Measurements from ENCODE around the gene TLDC2.
"Not testable (repeated sequence)": the region's sequence is repeated elsewhere in the genome, so short reads cannot be mapped to it uniquely, and the experiment has no call there.

TLDC2 gene

DNA sequence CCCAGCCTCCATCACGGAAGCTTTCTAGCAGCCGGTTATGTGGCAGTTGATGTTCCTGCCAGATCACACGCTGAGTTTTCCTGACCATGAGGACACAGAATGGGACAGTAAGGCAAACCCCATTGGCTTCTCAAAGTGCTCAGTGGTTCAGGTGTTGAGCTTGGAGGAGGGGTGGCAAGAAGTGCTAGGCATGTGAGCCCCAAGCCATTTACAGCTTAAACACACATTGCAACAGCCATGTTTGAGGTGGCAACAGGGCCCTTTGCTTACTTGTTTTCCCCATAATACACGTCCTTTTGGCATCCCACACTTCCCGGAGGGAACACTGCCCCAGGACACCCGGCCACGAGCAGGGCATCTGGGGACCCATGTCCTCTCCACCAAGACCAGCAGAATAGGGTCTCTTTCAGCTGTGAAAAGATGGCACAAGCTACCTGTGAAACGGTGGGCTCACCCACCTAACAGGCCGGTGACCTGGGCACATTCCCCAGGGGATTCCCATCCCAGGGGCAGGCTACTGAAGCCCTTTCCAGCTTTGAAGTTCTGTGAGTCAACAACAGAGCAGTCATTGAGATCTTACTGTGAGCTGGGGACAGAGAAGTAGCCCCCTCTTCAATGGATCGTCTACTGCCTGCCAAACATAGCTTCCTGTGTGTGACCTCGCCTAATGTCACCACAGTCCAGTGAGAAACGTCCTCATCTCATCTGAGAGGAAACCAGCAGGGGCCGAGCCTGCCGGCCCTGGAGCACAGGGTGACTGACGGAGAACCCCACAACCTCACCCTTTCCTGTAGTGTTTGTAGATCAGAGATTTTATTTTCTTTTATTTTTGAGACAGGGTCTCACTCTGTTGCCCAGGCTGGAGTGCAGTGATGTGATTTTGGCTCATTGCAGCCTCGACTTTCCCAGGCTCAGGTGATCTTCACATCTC is 4.0 kb upstream of the TLDC2 start:
- no peak for DNase-seq

DNA sequence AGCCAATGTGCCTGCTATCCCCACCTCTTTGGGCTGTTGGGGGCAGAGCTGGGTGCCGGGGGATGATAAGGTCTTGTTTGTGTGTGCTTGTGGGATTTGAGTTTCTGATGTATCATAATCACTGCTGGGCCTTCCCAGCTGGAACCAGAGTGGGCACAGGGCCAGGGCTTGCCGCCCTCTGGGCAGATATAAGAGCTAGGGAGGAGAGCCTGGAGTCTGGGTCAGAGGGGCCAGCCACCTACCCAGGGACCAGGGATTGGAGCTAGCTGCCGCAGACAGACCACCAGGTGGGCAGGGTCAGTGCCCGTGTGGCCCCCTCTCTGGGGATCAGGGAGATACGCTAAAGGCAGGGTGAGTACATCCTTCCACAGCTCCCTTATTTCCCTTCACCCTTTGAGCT is 3.1 kb upstream of the TLDC2 start:
- DNase-seq = no peak

DNA sequence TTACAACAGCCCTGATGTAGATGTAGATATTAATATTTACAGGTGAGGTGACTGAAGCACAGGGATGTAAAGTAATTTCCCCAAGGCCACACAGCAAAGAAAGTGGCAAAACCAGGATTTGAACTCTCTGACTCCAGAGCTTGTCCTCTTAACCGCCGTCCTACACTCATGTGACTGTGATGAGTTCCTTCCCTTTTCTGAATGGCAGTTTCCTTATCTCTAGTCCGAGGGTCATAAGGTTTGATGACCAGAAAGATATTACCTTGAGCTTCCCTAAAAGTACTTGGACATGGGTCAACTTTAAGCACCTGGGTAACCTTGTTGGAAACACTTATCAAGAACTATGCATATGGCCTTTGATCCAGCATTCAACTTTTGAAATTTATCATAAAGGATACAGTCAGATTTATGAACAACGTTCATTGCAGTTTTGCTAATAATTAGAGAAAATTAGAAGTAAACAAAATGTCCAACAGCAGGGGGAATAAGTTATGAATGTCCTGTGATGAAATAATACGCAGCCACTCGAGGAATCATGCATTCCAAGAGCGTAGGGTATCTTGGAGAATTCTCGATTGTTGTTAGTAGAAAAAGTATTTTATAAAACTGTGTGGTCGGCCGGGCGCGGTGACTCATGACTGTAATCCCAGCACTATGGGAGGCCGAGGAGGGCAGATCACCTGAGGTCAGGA is 2.3 kb upstream of the TLDC2 start:
- DNase-seq = no peak

DNA sequence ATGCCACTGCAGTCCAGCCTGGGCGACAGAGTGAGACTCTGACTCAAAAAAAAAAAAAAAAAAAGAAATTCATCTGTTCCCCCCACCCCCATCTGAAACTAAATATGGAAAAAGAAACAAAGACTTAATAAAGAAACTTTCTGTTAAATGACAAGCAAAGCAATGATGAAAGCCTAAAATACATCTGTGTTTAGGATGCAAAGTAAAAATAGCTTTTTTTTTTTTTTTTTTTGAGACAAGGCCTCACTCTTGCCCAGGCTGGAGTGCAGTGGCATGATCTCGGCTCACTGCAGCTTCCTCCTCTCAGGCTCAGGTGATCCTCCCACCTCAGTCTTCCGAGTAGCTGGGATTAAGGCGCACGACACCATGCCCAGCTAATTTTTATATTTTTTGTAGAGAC is 845 bp upstream of the TLDC2 start:
- DNase-seq = not testable (repeated sequence)

DNA sequence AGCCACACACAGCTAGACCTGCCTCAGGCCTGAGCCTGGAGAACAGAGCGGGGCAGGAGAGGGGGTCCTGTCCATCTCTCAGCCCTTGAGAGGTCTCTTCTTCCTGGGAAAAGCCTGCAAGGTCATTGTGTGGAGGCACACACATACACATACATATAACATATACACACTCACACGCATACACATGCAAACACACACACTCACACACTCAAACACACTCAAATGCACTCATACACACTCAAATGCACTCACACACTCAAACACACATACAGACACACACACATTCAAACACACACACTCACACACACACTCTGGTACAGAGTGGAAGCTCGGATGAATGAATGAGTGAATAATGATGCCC is 515 bp downstream of the TLDC2 start:
- no peak for DNase-seq

DNA sequence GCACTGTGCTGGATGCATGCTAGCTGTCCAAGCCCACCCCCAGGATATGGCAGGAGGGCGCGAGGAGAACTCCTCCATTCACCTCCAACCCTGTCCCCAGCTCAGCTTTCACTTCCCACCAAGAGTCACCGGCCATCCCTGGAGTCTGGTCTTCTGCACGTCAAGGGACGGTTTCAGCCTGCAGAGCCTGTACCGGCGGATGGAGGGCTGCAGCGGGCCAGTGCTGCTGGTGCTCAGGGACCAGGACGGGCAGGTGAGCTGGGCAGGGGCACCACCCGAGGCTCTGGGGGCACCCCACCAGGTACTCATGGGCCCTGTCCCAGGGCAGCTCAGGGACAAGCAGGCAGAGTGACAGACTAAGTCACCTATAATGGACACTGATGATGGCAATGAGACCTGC is 3.0 kb downstream of the TLDC2 start:
- DNase-seq = no peak

DNA sequence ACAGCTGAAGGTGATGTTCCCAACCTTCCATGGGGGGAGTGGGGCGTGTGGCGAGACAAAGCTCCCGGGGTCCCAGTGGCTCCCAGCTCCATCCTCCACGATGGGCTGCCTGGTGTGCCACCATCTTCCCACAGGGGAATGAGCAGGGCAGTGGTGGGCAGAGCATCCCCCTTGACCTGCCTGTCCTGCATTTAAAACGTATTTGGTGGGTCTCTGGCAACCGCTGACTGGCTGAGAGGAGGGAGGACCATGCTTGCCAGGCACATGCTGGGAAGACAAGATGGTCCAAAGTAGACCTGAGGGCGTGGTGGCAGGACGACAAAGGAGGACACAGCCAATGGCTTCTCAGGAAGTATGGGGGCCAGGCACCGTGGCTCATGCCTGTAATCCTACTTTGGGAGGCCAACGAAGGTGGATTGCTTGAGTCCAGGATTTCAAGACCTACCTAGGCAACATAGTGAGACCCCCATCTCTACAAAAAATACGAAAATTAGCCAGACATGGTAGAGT is 4.9 kb downstream of the TLDC2 start:
- no peak for DNase-seq

DNA sequence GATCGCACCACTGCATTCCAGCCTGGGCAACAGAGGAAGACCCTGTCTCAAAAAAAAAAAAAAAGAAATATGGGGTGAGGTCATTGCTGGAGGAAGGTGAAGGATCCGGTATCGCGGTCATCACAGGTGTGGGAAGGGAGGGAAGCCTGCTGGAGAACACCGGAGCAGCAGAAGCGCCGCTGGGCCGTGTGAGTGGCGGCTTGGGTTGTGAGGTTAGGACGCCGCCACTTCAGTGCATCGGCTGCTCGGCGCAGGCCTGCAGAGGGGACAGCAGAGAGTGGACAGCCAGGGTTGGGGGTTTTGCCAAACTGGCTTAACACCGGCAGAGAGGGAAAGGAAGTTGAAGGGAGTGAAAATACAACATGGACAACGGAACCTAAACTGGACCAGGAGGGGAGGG is 5.4 kb downstream of the TLDC2 start:
- DNase-seq = no peak

DNA sequence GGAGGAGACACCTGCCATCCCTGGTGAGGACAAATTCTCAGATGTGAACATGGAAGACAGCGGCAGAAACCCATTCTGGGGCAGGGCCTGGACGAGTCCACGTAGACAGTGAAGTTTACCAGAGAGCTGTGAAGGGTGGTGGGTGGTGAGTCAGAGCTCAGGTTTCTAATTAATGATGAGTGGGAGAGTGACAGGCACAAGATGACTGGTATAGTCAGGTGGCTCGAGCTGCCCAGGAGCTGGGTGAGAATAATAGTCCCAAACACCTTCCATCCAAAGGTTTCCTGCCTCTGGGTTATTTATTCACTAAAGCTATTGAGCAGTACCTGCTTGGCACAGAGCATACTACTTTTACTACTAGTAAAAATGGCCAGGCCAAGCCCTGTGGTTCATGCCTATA is 6.0 kb downstream of the TLDC2 start:
- no peak for DNase-seq

DNA sequence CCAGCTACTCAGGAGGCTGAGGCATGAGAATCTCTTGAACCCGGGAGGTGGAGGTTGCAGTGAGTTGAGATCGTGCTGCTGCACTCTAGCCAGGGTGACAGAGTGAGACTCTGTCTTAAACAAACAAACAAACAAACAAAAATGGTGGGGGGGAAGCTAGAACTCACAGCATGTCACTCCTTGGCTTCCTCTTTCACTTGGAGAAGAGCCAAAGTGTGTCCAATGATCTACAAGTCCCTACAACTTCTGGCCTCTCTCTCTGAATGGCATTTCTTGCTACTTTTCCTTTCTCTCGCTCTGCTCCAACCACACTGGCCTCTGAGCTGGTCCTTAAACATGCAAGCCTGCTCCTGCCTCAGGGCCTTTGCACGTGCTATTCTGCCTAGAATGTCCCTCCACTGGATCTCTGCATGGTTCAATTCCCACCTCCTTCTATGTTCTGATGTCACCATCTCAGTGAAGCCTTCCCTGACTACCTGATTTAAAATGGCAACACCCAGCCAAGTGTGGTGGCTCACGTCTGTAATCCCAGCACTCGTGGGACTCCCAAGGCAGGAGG is 8.1 kb downstream of the TLDC2 start:
- no peak for DNase-seq

DNA sequence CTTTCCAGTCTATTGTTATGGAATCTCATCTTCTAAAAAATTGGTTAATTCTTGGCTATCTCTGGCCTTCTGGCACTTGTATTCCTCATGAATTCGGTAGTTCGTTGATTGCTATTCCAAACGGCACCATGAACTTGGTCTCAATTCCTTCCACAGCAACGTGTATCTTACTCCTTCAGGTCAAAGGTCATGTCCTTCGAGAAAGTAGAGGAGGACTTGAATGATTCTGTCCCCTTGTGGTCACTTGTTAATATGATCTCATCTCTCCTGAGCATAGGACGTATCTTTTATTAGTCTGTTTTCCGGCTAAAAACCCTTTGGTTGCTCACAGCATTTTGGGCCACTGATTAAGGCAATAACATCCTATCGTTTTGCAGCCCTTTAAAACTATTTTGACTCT is 9.4 kb downstream of the TLDC2 start:
- DNase-seq = no peak

DNA sequence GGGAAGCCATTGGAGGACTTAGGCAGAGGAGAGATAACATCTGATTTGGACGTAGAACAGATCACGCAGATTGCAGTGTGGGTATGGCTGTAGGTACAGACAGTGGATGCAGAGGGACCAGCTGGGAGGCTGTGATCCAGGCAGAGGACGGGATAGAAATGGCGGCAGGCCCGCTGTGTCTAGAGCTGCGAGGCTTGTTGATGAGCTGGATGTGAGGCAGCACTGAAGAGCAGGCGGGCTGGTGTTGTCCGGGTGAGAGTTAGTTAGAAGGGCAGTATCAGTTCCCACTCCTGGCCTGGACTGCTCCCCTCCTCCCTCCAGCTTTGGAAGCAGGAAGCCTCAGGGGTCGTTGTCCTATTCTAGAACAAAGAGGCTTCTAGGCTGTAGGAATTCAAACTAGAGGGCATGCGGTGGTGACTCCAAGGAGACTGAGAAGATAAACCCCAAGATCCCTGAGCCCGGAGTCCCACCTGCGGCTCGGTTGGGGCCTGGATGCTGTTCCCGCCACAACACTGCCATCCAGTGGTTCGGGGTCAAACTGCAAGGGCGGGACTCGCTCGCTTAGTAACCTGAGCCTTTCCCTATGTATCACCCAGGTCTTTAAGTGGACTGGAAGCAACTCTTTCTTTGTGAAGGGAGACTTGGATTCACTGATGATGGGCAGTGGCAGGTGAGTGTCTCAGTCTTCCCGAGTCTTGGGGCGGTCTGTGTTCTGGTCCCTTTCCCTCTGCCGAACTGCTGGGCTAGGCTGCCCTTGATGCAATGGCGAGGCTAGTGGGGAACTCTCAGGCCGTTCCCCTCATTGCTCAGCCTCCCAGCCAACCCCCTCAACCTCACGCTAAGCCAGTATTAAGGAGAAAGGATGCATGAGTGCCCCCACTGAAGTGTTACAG is 11.2 kb downstream of the TLDC2 start:
- DNase-seq = peak; percentile 62

DNA sequence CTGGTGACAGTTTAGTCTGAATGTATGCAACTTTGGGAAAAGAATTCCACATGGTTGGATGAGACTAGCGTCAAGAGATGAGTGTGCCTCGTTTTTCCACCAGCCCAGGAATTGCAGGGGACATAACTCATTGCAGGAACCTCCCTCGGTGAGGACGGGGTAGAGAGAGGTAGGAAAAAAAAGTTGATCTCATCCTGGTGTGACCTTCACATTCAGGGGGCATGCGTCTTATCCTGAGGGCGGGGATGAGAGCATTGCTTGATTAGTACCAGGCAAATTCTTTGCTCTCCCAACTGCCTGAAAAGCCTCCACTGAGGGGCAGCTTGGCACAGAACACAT is 11.8 kb downstream of the TLDC2 start:
- DNase-seq = no peak

DNA sequence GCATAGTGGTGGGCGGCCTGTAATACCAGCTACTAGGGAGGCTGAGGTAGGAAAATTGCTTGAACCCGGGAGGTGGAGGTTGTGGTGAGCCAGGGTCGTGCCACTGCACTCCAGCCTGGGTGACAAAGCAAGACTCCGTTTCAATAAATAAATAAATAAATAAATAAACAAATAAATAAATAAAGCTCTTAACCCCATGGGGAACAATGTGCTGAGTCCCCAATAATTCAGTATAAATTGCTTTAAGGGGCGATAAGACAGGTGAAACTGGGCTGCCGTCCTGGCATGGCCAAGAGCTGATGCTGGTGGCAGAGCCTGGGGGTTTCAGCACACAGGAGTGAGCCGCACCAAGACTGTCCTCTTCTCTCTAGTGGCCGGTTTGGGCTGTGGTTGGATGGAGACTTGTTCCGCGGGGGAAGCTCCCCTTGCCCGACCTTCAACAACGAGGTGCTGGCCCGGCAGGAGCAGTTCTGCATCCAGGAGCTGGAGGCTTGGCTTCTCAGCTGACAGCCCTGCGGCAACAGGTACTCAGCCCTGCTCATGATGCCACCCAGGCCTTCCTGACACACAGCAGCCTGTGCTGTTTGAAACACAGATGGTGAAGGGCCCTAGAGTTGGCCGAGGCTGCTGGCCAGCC is 13.1 kb downstream of the TLDC2 start:
- no peak for DNase-seq

DNA sequence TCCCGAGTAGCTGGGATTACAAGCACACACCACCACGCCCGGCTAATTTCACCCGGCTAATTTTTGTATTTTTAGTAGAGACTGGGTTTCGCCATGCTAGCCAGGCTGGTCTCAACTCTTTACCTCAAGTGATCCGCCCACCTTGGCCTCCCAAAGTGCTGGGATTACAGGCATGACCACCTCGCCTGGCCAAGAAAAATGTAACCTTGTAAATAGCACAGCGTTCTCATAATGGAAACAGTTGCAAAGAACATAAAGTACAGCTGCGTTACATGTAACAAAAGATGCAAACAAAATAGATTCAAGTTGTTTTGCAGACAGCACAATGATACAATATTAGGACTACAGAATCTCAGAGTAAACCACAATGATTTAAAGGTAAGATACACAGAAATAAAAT is 14.6 kb downstream of the TLDC2 start:
- DNase-seq = no peak

DNA sequence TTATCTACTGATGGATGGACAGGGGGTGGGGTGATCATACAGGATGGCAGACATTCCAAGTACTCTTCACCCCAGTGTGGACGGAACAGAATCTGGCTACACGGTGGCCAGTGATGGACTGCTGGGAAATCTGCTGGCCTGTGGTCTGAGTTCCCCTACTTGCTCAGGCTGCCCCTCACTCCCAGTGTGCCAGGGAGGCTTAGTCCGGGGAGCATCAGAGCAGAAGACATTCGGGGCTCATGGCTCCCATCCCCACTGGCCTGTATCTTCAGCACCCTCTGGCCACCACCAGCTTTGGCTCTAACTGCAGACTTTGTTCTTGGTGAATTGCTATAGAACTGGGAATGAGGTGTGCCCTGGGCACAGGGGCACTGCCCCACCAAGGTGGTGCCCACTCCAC is 15.3 kb downstream of the TLDC2 start:
- no peak for DNase-seq

DNA sequence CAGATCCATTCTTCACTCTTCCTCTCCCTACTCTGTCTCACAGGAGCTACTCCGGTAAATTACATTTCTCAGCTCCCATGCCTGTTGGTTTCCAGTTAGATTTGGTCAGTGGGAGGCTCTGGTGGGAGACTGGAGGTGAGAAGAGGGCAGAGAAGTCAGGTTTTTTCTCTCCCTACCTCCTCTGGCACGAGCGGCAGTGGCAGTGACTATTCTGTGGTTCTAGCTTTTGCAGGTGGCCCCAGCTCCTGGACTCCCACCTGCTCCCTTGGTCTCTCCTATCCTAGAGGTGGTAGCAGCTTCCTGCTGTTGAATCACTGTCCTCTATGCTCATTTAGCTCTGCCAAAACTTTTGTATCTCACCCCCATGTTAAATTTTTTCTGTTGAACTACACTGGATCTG is 17.9 kb downstream of the TLDC2 start:
- no peak for DNase-seq

DNA sequence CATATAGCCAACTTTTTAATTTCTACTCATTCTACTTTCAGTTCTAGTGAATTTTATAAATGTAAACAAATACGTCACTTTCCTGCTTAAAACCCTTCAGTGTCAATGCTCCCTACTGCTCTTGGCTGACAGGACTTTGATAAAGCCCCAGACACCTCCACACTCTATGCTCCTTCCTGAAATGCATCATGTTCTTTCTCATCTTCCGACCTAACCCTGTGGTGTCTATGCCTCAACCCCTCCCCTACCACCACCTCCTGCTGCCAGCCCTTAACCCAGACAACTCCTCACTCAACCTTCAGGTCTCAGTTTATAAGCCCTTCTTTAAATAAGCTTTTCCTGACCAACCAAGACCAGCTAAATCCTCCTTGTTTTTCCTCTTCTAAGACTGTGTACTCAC is 19.1 kb downstream of the TLDC2 start:
- no peak for DNase-seq

DNA sequence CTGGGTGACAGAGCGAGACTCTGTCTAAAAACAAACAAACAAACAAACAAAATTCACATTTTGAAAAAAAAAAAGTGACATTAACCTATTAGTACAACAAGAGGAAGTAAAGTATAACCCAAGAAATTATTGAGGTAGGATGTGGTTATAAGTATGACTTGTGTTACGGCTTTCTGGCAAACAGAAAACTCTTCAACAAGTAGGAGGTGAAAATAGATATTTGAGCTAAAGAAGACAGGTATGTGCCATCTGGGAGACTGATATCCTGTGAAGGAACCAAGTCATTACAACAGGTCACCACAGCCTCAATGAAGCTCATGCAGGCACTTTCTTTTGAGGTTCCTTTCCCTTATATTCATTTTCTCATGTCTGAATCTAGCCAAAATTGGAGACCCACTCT is 28.8 kb downstream of the TLDC2 start:
- DNase-seq = no peak

DNA sequence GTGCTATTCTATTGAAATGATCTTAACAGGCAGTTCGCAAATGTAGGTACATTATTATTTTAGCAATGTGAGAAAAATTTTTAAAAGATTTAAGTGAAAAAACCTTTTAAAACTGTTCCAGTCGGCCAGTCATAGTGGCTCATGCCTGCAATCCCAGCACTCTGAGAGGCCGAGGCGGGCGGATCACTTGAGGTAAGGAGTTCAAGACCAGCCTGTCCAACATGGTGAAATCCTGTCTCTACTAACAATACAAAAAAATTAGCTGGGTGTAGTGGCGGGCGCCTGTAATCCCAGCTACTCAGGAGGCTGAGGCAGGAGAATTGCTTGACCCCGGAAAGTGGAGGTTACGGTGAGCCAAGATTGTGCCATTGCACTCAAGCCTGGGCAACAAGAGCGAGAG is 29.6 kb downstream of the TLDC2 start:
- DNase-seq = not testable (repeated sequence)

DNA sequence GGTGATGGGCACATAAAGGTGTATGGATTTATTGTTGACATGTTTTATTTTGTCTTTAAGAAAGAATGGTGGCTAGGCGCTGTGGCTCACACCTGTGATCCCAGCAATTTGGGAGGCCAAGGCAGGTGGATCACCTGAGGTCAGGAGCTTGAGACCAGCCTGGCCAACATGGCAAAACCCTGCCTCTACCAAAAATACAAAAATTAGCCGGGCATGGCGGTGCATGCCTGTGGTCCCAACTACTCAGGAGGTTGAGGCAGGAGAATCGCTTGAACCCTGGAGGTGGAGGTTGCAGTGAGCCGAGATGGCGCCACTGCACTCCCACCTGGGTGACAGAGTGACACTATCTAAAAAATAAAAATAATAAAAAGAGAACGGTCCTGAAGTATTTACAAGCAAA is 30.1 kb downstream of the TLDC2 start:
- DNase-seq = not testable (repeated sequence)

DNA sequence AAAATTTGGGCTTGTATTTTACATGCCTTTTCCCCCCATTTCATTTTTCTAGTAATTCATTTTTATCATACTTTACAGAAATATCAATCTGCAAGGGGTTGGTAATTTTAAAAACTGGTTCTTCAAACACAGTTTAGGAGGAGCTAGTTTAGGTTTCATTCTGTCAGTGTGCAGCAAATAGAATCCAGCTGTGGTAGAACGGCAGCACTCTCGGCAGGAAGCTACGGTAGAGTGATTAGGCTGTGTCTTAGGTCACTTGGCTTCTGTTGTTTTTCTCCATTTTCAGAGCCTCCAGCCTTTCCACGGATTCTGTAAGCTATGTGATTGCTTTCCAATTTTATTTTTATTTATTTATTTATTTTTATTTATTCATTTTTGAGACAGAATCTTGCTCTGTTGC is 32.7 kb downstream of the TLDC2 start:
- no peak for DNase-seq

DNA sequence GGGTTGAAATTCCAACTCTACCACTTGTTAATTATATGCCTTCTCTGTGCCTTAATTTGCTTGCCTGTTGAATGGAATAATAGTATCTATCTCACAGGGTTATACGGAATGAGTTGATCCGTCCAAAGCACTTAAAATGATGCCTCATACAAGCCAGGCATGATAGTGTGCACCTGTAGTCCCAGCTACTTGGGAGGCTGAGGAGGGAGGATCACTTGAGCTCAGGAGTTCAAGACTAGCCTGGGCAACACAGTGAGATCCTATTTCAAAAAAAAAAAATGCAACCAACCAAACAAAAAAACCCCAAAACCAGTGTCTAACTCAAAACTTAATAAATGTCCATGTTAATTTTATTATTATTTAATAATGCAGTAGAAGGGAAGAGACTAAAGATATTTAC is 40.3 kb downstream of the TLDC2 start:
- no peak for DNase-seq
